Measurements from ENCODE around the gene BMPR1A. TPM values are rescaled to one million over a fixed set of nuclear protein-coding genes. Genes with fewer than 3 reads are reported as not detected.

BMPR1A gene
- total and polyA plus RNA-seq, 4 donors = 2.2 to 16.0 (median 8.9) TPM

DNA sequence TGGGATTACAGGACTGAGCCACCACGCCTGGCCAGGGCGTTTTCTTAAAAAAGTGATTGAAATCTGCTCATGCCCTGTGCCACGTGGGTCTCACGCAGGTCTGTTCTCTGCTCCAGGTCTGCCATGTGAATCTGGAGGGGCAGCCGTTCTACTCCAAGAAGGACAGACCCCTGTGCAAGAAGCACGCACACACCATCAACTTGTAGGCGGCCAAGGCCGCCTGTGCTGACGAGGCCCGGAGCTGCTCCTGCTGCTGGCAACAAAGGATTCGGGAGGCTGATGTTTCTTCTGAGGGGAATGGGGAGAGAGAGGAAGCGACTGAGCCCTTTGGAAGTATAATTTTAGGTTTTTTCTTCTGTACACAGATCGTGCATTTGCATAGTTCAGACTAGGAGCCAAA, 23.6 kb upstream of the BMPR1A start:
- no peaks in the 10 kb centered on the region for H3K9me3 ChIP-seq (ENCODE audit: control insufficient read depth in 4 of 4, low read length in 3 of 4)
- WGBS = 90% methylated on average over 13 of the region's 13 CpGs
- DNase-seq (ENCODE audit: low spot score) = no peak
- H3K27ac ChIP-seq (ENCODE audit: low read depth in 1 of 2, low read length in 2 of 2) = no peak overlapping the region
- no peak overlapping the region for H3K4me3 ChIP-seq (ENCODE audit: low read depth in 1 of 3, low read length in 3 of 3)
- no peak for TF ChIP-seq NR2F2 (IDR thresholded peaks at IDR 0.05)
- TF ChIP-seq, protein P1, sequence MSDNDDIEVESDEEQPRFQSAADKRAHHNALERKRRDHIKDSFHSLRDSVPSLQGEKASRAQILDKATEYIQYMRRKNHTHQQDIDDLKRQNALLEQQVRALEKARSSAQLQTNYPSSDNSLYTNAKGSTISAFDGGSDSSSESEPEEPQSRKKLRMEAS (IDR thresholded peaks at IDR 0.05) = no peak
- TF ChIP-seq RAD21 (IDR thresholded peaks at IDR 0.05) = no peak
- no peak for TF ChIP-seq GABPA (IDR thresholded peaks at IDR 0.05 in 1 of 2, conservative IDR thresholded peaks at IDR 0.05 in 1 of 2)
- no peak for TF ChIP-seq HNF4A (conservative IDR thresholded peaks at IDR 0.05)
- TF ChIP-seq RXRA (IDR thresholded peaks at IDR 0.05) = no peak
- no peak for TF ChIP-seq HNF4G (IDR thresholded peaks at IDR 0.05)
- no peak for TF ChIP-seq FOXA1 (IDR thresholded peaks at IDR 0.05)
- TF ChIP-seq, protein P2, sequence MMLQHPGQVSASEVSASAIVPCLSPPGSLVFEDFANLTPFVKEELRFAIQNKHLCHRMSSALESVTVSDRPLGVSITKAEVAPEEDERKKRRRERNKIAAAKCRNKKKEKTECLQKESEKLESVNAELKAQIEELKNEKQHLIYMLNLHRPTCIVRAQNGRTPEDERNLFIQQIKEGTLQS (IDR thresholded peaks at IDR 0.05) = no peak
- TF ChIP-seq, protein P3, sequence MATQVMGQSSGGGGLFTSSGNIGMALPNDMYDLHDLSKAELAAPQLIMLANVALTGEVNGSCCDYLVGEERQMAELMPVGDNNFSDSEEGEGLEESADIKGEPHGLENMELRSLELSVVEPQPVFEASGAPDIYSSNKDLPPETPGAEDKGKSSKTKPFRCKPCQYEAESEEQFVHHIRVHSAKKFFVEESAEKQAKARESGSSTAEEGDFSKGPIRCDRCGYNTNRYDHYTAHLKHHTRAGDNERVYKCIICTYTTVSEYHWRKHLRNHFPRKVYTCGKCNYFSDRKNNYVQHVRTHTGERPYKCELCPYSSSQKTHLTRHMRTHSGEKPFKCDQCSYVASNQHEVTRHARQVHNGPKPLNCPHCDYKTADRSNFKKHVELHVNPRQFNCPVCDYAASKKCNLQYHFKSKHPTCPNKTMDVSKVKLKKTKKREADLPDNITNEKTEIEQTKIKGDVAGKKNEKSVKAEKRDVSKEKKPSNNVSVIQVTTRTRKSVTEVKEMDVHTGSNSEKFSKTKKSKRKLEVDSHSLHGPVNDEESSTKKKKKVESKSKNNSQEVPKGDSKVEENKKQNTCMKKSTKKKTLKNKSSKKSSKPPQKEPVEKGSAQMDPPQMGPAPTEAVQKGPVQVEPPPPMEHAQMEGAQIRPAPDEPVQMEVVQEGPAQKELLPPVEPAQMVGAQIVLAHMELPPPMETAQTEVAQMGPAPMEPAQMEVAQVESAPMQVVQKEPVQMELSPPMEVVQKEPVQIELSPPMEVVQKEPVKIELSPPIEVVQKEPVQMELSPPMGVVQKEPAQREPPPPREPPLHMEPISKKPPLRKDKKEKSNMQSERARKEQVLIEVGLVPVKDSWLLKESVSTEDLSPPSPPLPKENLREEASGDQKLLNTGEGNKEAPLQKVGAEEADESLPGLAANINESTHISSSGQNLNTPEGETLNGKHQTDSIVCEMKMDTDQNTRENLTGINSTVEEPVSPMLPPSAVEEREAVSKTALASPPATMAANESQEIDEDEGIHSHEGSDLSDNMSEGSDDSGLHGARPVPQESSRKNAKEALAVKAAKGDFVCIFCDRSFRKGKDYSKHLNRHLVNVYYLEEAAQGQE (IDR thresholded peaks at IDR 0.05) = no peak
- TF ChIP-seq FOXA2 (IDR thresholded peaks at IDR 0.05) = no peak
- TF ChIP-seq YY1 (IDR thresholded peaks at IDR 0.05) = no peak
- no peak for TF ChIP-seq JUND (IDR thresholded peaks at IDR 0.05)
- TF ChIP-seq EGR1 (IDR thresholded peaks at IDR 0.05; ENCODE audit: low read depth in 2 of 2) = no peak
- TF ChIP-seq, protein P4, sequence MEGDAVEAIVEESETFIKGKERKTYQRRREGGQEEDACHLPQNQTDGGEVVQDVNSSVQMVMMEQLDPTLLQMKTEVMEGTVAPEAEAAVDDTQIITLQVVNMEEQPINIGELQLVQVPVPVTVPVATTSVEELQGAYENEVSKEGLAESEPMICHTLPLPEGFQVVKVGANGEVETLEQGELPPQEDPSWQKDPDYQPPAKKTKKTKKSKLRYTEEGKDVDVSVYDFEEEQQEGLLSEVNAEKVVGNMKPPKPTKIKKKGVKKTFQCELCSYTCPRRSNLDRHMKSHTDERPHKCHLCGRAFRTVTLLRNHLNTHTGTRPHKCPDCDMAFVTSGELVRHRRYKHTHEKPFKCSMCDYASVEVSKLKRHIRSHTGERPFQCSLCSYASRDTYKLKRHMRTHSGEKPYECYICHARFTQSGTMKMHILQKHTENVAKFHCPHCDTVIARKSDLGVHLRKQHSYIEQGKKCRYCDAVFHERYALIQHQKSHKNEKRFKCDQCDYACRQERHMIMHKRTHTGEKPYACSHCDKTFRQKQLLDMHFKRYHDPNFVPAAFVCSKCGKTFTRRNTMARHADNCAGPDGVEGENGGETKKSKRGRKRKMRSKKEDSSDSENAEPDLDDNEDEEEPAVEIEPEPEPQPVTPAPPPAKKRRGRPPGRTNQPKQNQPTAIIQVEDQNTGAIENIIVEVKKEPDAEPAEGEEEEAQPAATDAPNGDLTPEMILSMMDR (IDR thresholded peaks at IDR 0.05; ENCODE audit: low read depth, low read length, missing input control) = no peak
- TF ChIP-seq, protein P5, sequence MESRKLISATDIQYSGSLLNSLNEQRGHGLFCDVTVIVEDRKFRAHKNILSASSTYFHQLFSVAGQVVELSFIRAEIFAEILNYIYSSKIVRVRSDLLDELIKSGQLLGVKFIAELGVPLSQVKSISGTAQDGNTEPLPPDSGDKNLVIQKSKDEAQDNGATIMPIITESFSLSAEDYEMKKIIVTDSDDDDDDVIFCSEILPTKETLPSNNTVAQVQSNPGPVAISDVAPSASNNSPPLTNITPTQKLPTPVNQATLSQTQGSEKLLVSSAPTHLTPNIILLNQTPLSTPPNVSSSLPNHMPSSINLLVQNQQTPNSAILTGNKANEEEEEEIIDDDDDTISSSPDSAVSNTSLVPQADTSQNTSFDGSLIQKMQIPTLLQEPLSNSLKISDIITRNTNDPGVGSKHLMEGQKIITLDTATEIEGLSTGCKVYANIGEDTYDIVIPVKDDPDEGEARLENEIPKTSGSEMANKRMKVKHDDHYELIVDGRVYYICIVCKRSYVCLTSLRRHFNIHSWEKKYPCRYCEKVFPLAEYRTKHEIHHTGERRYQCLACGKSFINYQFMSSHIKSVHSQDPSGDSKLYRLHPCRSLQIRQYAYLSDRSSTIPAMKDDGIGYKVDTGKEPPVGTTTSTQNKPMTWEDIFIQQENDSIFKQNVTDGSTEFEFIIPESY (IDR thresholded peaks at IDR 0.05) = no peak
- TF ChIP-seq TAF1 (conservative IDR thresholded peaks at IDR 0.05) = no peak
- no peak for TF ChIP-seq SP1 (IDR thresholded peaks at IDR 0.05)
- no peak overlapping the region for H3K9ac ChIP-seq (ENCODE audit: low read depth in 1 of 2, low read length in 2 of 2)
- H3K4me1 ChIP-seq (ENCODE audit: control insufficient read depth in 4 of 4, insufficient read depth in 4 of 4, low read length in 3 of 4) = peaks cover 8 to 22% (median 17%) of the 10 kb centered on the region in 4 donors
- no peaks in the 10 kb centered on the region for H3K27me3 ChIP-seq (ENCODE audit: control insufficient read depth in 4 of 4, insufficient read depth in 4 of 4, low read length in 3 of 4)
- H3K36me3 ChIP-seq (ENCODE audit: control insufficient read depth in 4 of 4, insufficient read depth in 3 of 4, low read depth in 1 of 4, low read length in 3 of 4) = no peaks in the 10 kb centered on the region
